Activated naive CD8-positive, alpha-beta T cell treated with anti-CD3 and anti-CD28 coated beads, Interleukin-2, amount 10 ng/mL, durations not matched to agents 7 days and 5 days (primary cell): ENCODE data around the gene SSNA1. TPM values are rescaled to one million over a fixed set of nuclear protein-coding genes. Genes with fewer than 3 reads are reported as not detected.

Experiments
- ATAC-seq: fragments of 150-1000 bp; cut with Tn5 transposase; one replicate; pipeline ENCODE4 v1.10.0; 2021; ENCODE audit warnings: low read depth, moderate library complexity
- POLR2A ChIA-PET: fragments of 350-600 bp; sonication (Branson Sonifier 250); formaldehyde crosslinking; loops from one replicate; lab custom pipeline; 2021; ENCODE audit warnings: antibody characterized with exemption; lab: Charles Lee
- DNase-seq: peaks from one replicate; pipeline ENCODE4 v3.0.0; 2021
- H3K27ac Mint-ChIP-seq: one replicate; pipeline ENCODE4 v1.8.0; 2022; ENCODE audit warnings: mild to moderate bottlenecking, mixed read lengths
- H3K27me3 Mint-ChIP-seq: one replicate; pipeline ENCODE4 v1.8.0; 2022; ENCODE audit warnings: mild to moderate bottlenecking, moderate library complexity, mixed read lengths
- H3K36me3 Mint-ChIP-seq: one replicate; pipeline ENCODE4 v1.8.0; 2021; ENCODE audit warnings: mild to moderate bottlenecking, mixed read lengths
- H3K4me1 Mint-ChIP-seq: one replicate; pipeline ENCODE4 v1.8.0; 2021; ENCODE audit warnings: mixed read lengths
- H3K4me3 Mint-ChIP-seq: one replicate; pipeline ENCODE4 v1.8.0; 2022; ENCODE audit warnings: mild to moderate bottlenecking, moderate library complexity, mixed read lengths
- H3K9me3 Mint-ChIP-seq: one replicate; pipeline ENCODE4 v1.8.0; 2021; ENCODE audit warnings: mixed read lengths
- total RNA-seq, 2 experiments: library from RNA; stranded (reverse); gene quantifications; one replicate each; pipeline ENCODE4 v1.2.3, GENCODE V29; 2021

Gene SSNA1
- total RNA-seq, 2 experiments from 2014 or later = 62.4 to 65.2 TPM

DNA sequence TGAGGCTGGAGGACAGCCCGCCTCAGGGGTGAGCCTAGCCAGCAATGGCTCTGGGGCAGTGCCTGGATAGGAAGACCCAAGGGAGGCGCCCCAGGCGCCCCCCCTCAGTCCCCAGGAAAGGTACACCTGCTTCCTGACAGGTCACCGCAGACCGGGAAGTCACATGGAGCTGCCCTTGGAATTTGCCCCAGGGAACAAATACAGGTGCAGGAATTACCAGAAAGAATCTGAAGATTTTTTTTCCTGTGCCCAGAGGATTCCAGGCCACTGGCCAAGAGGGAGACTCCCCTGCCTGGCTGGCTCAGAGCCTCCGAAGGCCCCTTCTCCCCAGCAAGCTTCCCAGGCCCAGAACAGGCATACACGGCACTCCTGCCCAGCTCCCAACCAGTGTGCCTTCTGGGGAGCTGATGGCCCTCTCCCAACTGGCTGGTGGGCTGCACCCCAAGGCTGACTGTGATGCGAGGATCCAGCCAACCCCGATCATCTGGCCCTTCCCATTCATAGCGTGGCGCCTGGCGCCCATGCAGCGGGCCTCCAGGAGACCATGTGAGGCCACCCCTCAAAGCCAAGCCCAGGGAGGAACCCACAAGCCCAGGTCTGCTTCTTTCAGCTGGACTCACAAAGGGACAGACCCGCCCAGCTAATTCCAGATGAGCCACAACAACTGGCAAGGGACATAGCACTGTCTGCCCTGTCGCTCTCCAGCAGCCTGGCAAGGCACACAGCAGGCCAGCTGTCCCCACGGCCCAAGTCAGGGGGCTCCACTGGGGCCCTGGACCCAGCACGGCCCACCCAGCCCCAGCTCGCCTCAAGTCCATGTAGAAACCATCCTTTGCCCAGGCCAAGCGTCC is 9.8 kb downstream of the SSNA1 start:
- H3K4me3 Mint-ChIP-seq = no peak overlapping the region
- H3K27me3 Mint-ChIP-seq = no peaks in the 10 kb centered on the region
- no peak overlapping the region for H3K27ac Mint-ChIP-seq
- DNase-seq = no peak
- no peaks in the 10 kb centered on the region for H3K9me3 Mint-ChIP-seq
- ATAC-seq = no peak
- H3K36me3 Mint-ChIP-seq = no peaks in the 10 kb centered on the region
- peaks cover 10% of the 10 kb centered on the region for H3K4me1 Mint-ChIP-seq
- POLR2A ChIA-PET = interaction anchor here (0.6 to 1.5 kb wide), 3 partner anchors 9 to 61 kb away, joined by 3 to 10 read pairs (median 4); partner anchors contain the start of gene TUBB4B

DNA sequence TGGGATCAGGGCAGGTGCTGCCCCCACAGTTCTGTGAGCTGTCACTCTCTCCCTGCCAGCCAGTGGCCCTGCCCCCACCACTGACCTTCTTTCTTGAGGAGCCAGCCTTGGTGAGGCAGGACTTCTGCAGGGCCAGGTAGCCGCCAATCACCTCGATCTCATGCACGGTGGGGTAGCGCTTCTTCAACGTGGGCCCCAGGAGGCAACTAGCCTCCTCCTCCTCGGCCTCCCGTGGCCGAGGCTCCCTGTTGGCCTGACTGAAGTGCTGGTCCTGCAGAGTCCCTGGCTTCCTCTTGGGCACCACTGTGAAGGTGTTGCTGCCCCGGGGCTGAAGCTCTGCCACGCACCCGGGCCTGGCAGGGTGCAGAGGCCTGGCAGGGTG is 10.4 kb downstream of the SSNA1 start:
- Mint-ChIP-seq H3K4me1 (peaks cover 12% of the 10 kb centered on the region), H3K36me3 (no peaks in the 10 kb centered on the region), H3K9me3 (no peaks in the 10 kb centered on the region), H3K27me3 (no peaks in the 10 kb centered on the region), H3K27ac (no peak overlapping the region), H3K4me3 (no peak overlapping the region)
- ATAC-seq (no peak), DNase-seq (no peak)
- POLR2A ChIA-PET = interaction anchor here (0.6 to 1.5 kb wide), 3 partner anchors 10 to 61 kb away, joined by 3 to 10 read pairs (median 4); partner anchors contain the start of gene TUBB4B

DNA sequence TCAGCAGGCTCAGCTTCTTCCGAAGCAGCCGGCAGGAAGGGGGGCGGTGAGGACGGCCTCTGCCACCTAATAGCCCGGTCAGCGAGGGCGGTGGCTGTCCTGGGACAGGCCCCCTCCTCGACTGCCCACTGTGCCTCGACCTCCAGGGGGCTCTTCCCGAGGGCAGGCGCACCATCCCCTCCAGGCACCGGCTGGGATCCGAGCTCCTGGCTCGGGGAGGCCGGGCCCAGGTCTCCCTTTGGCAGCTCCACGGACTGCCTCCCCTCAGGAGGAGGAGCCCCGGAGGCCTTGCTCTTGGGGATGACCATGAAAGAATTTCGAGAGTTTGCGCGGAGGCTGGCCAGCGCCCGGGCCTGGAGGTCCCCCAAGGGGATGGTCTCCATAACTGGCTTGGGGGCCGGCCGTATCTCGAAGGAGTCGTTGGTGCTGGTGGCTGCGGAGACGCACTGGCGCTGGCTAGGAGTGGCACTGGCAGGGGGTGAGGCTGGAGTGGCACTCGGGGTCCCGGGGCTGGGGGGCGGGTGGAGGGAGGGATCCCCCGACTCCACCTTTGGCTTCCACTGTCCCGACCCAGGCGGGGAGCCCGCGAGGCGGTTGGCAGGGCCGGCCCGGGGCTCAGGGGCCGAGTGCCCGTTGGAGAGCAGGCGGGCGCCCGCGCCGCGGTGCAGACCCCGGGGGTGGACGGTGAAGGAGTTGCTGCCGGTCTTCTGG is 11.1 kb downstream of the SSNA1 start:
- Mint-ChIP-seq H3K27ac (peak overlapping the region; percentile 51), H3K27me3 (no peaks in the 10 kb centered on the region), H3K4me3 (peak overlapping the region; percentile 78), H3K36me3 (no peaks in the 10 kb centered on the region), H3K4me1 (peaks cover 18% of the 10 kb centered on the region), H3K9me3 (no peaks in the 10 kb centered on the region)
- DNase-seq (no peak), ATAC-seq (no peak)
- POLR2A ChIA-PET = interaction anchor here (1.2 kb wide), 1 partner anchor 11 kb away, joined by 10 read pairs; no protein-coding TSS in a partner anchor

DNA sequence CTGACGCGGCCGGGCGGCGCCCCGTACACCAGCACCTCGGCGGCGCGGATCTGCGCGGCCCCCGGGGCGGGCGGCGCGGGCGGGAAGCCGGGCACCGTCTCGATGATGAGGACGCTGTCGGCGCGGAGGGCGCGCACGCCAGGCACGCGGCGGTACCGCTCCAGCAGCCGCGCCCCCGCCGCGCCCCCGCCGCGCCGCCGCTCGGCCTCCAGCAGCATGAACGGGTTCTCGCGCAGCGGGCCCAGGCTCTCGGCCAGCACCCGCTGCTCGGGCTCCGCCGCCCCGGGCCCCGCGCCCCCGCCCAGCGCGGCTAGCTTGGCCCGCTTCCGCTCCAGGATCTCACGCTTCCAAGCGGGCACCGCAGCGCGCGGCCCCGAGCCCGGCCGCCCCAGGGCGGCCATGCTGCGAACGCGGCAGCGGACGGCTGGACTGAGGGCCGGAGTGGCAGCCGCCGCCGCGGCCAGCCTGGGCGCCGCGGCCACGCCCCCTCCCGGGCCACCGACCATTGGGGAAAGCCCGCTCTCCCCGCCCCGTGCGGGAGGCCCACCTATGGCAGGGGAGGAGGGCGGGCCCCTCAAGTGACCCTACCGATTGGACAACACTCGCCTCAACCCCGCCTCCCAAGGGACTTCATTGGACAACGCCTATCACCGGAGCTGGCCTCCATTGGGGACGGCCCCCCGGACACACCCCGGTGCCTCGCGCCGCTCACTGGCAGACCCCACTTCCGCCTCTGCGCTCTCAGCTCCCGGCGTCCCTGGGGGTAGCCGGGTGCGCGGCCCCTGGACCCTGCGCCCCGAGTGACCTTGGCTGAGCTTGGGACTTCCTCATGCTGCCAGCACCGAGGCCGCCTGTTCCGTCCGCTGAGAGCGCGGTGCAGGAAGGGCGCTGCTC is 12.1 kb downstream of the SSNA1 start, which contains the start of gene TPRN:
Gene TPRN (minus strand): TSS at position 431 of the 894 bp plus-strand sequence. CDS start 30 bp downstream, at position 401.
- DNase-seq = peak; percentile 95
- H3K27ac Mint-ChIP-seq = peak within 1 kb of the TSS; percentile 86
- POLR2A ChIA-PET = interaction anchor here (0.6 to 3.5 kb wide), 21 partner anchors 8 to 473 kb away, joined by 3 to 42 read pairs (median 5); partner anchors contain the start of genes ANAPC2, CYSRT1, DPP7 and MAN1B1

DNA sequence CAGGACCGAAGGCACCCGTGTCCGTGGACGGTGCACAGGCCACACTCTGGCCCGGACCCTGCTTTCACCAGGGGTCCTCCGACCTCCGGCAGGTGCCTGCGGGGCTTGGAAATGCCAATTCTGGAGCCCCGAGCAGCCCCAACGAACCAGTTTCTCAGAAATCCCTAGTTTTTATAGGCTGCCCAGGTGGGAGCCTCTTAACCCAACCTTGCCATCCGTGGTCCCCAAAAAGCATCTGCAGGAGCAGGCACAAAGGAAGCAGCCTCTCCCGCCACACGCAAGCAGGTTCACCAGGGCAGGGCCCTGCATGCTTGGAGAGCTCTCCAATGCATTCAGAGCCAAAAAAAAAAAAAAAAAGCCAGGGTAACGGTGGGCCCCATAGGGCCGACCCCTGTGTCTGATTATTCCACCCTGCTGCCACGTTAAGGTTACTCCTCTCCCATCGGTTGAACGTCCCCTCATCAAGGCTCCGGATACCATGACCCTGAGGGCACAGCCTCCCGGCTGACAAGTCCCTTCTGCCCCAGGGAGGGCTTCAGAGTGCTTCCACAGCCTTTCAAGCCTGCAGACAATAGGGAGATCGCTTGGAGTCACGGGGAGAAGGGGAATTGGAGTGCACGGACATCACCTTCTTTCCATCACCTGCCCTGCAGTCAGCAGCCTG is 12.9 kb downstream of the SSNA1 start:
- no peaks in the 10 kb centered on the region for H3K36me3 Mint-ChIP-seq
- POLR2A ChIA-PET = interaction anchor here (0.6 to 3.5 kb wide), 18 partner anchors 10 to 474 kb away, joined by 3 to 42 read pairs (median 6); partner anchors contain the start of genes ANAPC2, CYSRT1, DPP7 and MAN1B1
- DNase-seq = no peak
- H3K27ac Mint-ChIP-seq = peak overlapping the region; percentile 86
- peak overlapping the region; percentile 84 for H3K4me3 Mint-ChIP-seq
- H3K27me3 Mint-ChIP-seq = no peaks in the 10 kb centered on the region
- peaks cover 21% of the 10 kb centered on the region for H3K4me1 Mint-ChIP-seq
- no peaks in the 10 kb centered on the region for H3K9me3 Mint-ChIP-seq
- no peak for ATAC-seq

More for the DNA sequence above, 12.1 kb downstream of the SSNA1 start, which contains the start of gene TPRN:
- Mint-ChIP-seq H3K4me1 (peaks cover 20% of the 10 kb centered on the region), H3K36me3 (no peaks in the 10 kb centered on the region), H3K4me3 (peak within 1 kb of the TSS; percentile 84), H3K27me3 (no peaks in the 10 kb centered on the region), H3K9me3 (no peaks in the 10 kb centered on the region)
- ATAC-seq = peak; percentile 95

DNA sequence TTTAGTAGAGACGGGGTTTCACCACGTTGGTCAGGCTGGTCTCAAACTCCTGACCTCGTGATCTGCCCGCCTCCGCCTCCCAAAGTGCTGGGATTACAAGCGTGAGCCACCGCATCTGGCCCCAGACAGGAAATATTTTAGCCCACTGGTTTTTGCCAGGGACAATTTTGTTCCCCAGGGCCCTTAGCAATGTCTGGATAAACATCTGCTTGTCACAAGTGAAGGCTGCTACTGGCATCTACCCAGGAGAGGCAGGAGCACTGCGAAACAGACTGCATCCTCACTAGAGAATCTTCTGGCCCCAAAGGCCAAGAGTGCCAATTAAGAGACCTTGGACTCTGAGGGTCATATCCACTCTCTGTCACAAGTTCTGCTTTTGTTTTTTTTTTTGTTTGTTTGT is 14.5 kb downstream of the SSNA1 start:
- Mint-ChIP-seq H3K4me3 (no peak overlapping the region), H3K9me3 (no peaks in the 10 kb centered on the region), H3K4me1 (peaks cover 34% of the 10 kb centered on the region), H3K27ac (no peak overlapping the region), H3K27me3 (no peaks in the 10 kb centered on the region), H3K36me3 (peaks cover 13% of the 10 kb centered on the region)
- POLR2A ChIA-PET = interaction anchor here (2.1 to 3.5 kb wide), 2 partner anchors 15 kb away, joined by 4 to 42 read pairs; partner anchors contain the start of genes ANAPC2 and SSNA1
- no peak for DNase-seq
- ATAC-seq = no peak

DNA sequence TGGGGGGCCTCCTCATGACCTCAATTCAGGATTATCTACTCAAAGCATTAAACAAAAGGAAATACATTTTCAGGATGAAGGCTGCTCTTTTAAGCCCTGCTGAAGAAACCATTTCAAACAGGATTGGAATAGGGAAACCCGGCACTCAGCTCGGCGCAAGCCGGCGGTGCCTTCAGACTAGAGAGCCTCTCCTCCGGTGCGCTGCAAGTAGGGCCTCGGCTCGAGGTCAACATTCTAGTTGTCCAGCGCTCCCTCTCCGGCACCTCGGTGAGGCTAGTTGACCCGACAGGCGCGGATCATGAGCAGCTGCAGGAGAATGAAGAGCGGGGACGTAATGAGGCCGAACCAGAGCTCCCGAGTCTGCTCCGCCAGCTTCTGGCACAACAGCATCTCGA is 16.3 kb downstream of the SSNA1 start:
- peaks cover 35% of the 10 kb centered on the region for H3K4me1 Mint-ChIP-seq
- DNase-seq (no peak), ATAC-seq (no peak)
- H3K9me3 Mint-ChIP-seq = no peaks in the 10 kb centered on the region
- POLR2A ChIA-PET = interaction anchor here (0.6 to 4.0 kb wide), 9 partner anchors 10 to 97 kb away, joined by 3 to 31 read pairs (median 5); partner anchors contain the start of genes ANAPC2, CYSRT1, NELFB and NRARP
- H3K27ac Mint-ChIP-seq = peak overlapping the region; percentile 89
- peaks cover 13% of the 10 kb centered on the region for H3K36me3 Mint-ChIP-seq
- no peaks in the 10 kb centered on the region for H3K27me3 Mint-ChIP-seq
- H3K4me3 Mint-ChIP-seq = peak overlapping the region; percentile 95

DNA sequence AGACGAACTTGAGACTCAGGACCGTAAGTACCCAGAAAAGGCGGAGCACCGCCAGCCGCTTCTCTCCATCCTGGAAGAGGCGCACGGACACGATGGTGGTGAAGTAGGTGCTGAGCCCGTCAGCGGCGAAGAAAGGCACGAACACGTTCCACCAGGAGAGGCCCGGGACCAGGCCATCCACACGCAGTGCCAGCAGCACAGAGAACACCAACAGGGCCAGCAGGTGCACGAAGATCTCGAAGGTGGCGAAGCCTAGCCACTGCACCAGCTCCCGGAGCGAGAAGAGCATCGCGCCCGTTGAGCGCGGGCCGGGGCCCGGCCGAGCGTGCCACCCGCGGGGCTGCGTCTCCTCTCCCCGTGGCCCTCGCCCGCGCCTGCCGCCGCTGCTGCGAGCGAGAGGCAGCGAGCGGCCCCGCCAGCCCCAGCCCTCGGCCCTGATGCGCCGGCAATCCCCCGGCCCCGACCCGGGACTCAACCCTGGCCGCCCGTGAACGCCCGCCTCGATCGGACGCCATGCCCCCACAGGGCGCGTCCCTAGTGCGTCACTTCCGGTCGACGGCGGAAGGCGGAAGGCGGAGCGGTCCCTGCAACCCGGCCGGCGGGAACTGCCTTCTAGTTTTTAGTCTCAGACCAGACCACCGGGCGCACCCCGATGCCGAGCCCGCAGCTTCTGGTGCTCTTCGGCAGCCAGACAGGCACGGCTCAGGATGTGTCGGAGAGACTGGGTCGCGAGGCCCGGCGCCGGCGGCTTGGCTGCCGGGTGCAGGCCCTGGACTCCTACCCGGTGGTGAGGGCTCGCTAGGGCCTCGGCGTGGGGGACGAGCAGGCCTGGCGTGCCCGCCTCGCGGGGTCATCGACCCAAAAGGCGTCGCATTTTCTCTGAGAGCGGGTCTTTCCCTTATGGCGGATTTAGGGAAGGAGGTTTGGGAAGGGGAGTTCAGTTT is 16.9 kb downstream of the SSNA1 start, which contains the start of the genes NDOR1 and TMEM203:
Gene NDOR1 (plus strand): TSS at position 575 of the 944 bp plus-strand sequence. CDS start 78 bp downstream, at position 653.
Gene TMEM203 (minus strand): TSS at position 523 of the 944 bp plus-strand sequence. CDS start 234 bp downstream, at position 289.
- Mint-ChIP-seq H3K36me3 (peaks cover 15% of the 10 kb centered on the region), H3K4me3 (peak within 1 kb of the TSS; percentile 95), H3K9me3 (no peaks in the 10 kb centered on the region), H3K4me1 (peaks cover 35% of the 10 kb centered on the region), H3K27me3 (no peaks in the 10 kb centered on the region), H3K27ac (peak within 1 kb of the TSS; percentile 90)
- DNase-seq (peak; percentile 97), ATAC-seq (peak; percentile 51)
- POLR2A ChIA-PET = interaction anchor here (0.6 to 4.0 kb wide), 11 partner anchors 10 to 96 kb away, joined by 3 to 31 read pairs (median 5); partner anchors contain the start of genes ANAPC2, CYSRT1, NELFB and NRARP

DNA sequence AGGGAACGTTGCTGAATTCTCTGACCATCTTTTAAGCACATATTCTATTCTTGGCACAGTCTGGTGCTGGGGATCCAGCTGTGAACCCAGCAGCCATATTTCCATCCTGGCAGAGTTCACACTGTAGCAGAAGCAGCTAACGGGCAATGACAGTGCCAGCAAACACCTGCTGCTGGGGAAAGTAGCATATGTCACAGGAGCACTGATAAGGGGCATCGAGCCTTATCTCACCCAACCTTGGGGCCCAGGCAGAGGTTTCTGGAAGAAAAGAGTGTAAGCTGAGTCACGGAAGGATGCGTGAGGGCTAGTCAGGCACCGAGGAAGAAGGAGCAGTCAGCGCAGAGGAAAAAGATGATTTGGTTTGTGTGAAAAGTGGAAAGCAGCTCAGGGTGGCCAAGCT is 18.1 kb downstream of the SSNA1 start:
- H3K4me3 Mint-ChIP-seq = peak overlapping the region; percentile 95
- no peaks in the 10 kb centered on the region for H3K27me3 Mint-ChIP-seq
- ATAC-seq (no peak), DNase-seq (no peak)
- H3K9me3 Mint-ChIP-seq = no peaks in the 10 kb centered on the region
- peak overlapping the region; percentile 90 for H3K27ac Mint-ChIP-seq
- H3K4me1 Mint-ChIP-seq = peaks cover 32% of the 10 kb centered on the region
- H3K36me3 Mint-ChIP-seq = peaks cover 15% of the 10 kb centered on the region
- POLR2A ChIA-PET = interaction anchor here (0.7 to 4.0 kb wide), 5 partner anchors 11 to 34 kb away, joined by 5 to 31 read pairs (median 8); partner anchors contain the start of genes ANAPC2, CYSRT1, RNF208 and SSNA1

DNA sequence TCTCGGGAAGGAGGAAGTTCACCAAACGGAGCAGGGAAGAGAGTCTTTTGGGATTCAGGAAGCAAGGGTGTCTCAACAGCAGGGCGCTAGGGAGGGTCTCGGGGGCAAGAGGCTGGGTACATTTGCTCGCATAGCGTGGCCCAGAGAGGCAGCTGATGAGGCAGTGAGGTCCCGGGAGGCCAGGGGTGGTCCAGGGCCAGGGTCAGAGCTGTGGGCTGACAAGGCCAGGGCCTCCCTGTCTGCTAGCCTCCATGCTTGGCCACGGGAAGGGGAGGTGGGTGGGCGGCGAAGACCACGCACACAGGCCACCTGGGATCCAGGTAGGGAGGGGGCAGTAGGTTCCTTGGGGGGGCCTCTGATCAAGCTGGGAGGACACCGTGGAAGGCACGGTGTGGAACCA is 23.1 kb downstream of the SSNA1 start:
- ATAC-seq (no peak), DNase-seq (no peak)
- H3K4me1 Mint-ChIP-seq = peaks cover 14% of the 10 kb centered on the region
- POLR2A ChIA-PET = interaction anchor here (1.5 kb wide), 1 partner anchor 11 kb away, joined by 6 read pairs; the partner anchor contains the start of gene TPRN
- peak overlapping the region; percentile 61 for H3K27ac Mint-ChIP-seq
- H3K36me3 Mint-ChIP-seq = peaks cover 15% of the 10 kb centered on the region
- no peak overlapping the region for H3K4me3 Mint-ChIP-seq
- no peaks in the 10 kb centered on the region for H3K27me3 Mint-ChIP-seq
- no peaks in the 10 kb centered on the region for H3K9me3 Mint-ChIP-seq
